ENCODE results near the gene MAPK8IP2. TPM values are rescaled to one million over a fixed set of nuclear protein-coding genes. Genes with fewer than 3 reads are reported as not detected.

The MAPK8IP2 gene
- total RNA-seq, 6 experiments from 2014 or later: 0.15 to 1.7 (median 0.45) TPM

DNA sequence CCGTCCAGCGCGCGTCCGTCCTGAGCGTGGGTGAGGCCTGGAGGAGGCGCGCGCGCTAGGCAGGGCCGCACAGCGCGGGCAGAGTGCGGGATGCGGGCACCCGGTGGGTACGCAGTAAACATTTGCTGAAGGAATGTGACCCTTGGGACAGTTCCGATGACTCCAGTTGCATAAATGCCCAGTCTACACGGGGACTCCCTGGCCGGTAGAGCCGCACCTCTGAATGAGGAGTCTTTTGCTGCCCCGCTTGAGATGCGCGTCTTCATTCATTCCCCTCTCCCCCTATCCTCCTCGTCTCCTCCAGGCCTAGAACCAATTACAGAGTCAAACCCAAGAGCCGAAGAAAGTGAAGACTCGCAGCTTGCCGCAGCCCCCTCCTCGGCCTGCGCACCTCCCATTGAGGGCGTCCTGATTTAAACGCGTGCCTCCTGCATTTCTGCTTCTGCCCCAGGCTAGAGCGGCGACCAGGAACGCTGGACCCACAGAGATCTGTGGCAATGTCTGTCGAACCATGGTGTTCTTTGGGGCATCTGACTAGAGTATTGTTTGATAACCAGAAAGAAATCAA, 17.2 kb upstream of the MAPK8IP2 start:
- peak overlapping the region; percentile 69 to 96 (median 91) for H3K4me3 ChIP-seq
- peaks cover 0 to 4% (median 0%) of the 10 kb centered on the region in 4 donors for H3K36me3 ChIP-seq
- no peak for TF ChIP-seq POLR2A (IDR thresholded peaks at IDR 0.05)
- TF ChIP-seq, protein P1, sequence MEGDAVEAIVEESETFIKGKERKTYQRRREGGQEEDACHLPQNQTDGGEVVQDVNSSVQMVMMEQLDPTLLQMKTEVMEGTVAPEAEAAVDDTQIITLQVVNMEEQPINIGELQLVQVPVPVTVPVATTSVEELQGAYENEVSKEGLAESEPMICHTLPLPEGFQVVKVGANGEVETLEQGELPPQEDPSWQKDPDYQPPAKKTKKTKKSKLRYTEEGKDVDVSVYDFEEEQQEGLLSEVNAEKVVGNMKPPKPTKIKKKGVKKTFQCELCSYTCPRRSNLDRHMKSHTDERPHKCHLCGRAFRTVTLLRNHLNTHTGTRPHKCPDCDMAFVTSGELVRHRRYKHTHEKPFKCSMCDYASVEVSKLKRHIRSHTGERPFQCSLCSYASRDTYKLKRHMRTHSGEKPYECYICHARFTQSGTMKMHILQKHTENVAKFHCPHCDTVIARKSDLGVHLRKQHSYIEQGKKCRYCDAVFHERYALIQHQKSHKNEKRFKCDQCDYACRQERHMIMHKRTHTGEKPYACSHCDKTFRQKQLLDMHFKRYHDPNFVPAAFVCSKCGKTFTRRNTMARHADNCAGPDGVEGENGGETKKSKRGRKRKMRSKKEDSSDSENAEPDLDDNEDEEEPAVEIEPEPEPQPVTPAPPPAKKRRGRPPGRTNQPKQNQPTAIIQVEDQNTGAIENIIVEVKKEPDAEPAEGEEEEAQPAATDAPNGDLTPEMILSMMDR (IDR thresholded peaks at IDR 0.05): no peak
- intact Hi-C loops (cut with DNase I): no loop called here
- H3K27ac ChIP-seq: peak overlapping the region; percentile 36 to 99 (median 42)
- peak in 1 of 3 donors; percentile 16 for DNase-seq
- no peaks in the 10 kb centered on the region for H3K9me3 ChIP-seq
- H3K4me1 ChIP-seq: peaks cover 0 to 11% (median 0%) of the 10 kb centered on the region in 4 donors
- no peaks in the 10 kb centered on the region for H3K27me3 ChIP-seq
- ATAC-seq: peak; percentile 2 to 29 (median 19)
- WGBS (ENCODE audit: insufficient coverage, low coverage, low lambda C conversion rate, missing lambda C conversion rate): 24% methylated on average over 19 of the region's 37 CpGs

DNA sequence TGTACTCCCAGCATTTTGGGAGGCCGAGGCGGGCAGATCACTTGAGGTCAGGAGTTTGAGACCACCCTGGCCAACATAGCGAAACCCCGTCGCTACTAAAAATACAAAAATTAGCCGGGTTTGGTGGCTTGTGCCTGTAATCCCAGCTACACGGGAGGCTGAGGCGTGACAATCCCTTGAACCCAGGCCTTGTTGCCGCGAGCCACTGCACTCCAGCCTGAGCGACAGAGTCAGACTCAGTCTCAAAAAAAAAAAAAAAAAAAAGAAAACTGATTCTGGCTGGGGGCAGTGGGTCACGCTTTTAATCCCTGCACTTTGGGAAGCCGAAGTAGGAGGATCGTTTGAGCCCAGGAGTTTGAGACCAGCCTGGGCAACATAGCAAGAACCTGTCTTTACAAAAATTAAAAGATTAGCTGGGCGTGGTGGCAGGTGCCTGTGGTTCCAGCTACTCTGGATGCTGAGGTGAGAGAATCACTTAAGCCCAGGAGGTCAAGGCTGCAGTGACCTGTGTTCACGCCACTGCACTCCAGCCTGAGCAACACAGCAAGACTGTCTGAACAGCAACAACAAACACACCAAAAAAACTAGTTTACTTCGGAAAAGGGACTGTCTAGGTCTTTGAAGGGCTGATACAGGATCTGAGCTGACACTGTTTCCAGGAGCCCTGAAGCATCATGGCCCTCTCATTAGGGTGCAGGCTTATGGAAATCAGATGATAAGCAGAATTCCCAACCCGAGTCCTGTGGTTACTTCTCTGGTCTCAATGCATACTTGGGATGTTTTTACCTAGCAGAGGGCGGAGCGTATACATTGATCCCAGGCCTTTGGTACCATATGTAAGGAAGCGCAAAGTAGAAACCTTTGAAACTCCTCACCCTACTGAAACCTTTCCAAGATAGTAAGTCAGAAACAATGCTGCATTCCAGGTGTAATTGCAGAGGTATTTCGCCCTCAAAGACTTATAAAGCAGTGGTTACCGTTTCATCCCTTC, 16.2 kb upstream of the MAPK8IP2 start:
- intact Hi-C loops (cut with DNase I): no loop called here
- Histone ChIP-seq H3K9me3 (no peaks in the 10 kb centered on the region), H3K27me3 (no peaks in the 10 kb centered on the region), H3K27ac (no peak overlapping the region), H3K4me3 (no peak overlapping the region), H3K4me1 (peaks cover 0 to 11% (median 0%) of the 10 kb centered on the region in 4 donors), H3K36me3 (peaks cover 0 to 4% (median 0%) of the 10 kb centered on the region in 4 donors)
- DNase-seq: peak in 2 of 3 donors; percentile 7 to 35
- TF ChIP-seq, protein P1 (IDR thresholded peaks at IDR 0.05): no peak
- TF ChIP-seq POLR2A (IDR thresholded peaks at IDR 0.05): no peak
- WGBS (ENCODE audit: insufficient coverage, low coverage, low lambda C conversion rate, missing lambda C conversion rate): 93% methylated on average over 16 of the region's 23 CpGs
- no peak for ATAC-seq

DNA sequence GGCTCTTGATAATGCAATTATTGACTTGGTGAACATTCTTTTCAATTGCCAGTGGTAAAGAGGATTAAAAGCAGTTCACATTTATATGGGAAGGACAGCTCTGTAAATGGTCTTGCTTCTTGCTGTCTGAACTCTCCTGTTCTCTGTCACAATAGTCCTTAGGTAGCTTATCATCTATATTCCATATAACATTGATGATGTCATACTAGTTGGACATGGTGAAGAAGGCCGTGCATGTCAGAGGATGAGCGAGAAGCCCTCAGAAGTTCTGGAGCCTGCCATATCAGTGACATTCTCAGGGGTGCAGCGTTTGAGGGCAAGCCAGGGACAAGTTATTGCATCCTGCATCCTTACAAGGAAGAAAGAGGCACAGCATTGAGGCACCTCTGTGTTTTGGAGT, 15.4 kb upstream of the MAPK8IP2 start:
- intact Hi-C loops (cut with DNase I): no loop called here
- peaks cover 0 to 4% (median 0%) of the 10 kb centered on the region in 4 donors for H3K36me3 ChIP-seq
- H3K9me3 ChIP-seq: no peaks in the 10 kb centered on the region
- no peak overlapping the region for H3K27ac ChIP-seq
- no peaks in the 10 kb centered on the region for H3K27me3 ChIP-seq
- H3K4me1 ChIP-seq: peaks cover 0 to 11% (median 0%) of the 10 kb centered on the region in 4 donors
- DNase-seq: no peak
- H3K4me3 ChIP-seq: no peak overlapping the region
- ATAC-seq: no peak
- WGBS (ENCODE audit: insufficient coverage, low coverage, low lambda C conversion rate, missing lambda C conversion rate): 70% methylated on average over 2 of the region's 3 CpGs
- no peak for TF ChIP-seq POLR2A (IDR thresholded peaks at IDR 0.05)
- TF ChIP-seq, protein P1 (IDR thresholded peaks at IDR 0.05): no peak

DNA sequence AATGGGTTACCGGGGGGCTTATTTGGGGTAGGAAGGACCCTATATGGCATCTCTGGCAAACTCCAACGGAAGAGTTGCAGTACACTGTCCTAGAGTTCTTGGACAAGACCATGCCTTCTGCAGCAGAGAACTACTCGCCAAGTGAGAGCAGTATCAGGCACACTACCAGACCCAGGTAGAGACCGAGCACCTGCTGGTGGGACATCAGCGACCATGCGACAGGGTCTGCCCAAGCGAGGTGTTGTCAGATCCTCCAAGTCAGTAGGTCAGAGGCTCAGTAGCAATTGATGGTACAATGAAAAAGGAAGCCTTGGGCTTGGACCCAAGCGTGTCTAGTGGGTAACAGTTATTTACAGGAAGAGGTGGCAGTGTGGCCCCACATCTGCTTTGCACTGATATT, 14.8 kb upstream of the MAPK8IP2 start:
- 73% methylated on average over 2 of the region's 8 CpGs for WGBS (ENCODE audit: insufficient coverage, low coverage, low lambda C conversion rate, missing lambda C conversion rate)
- H3K4me1 ChIP-seq: peaks cover 0 to 11% (median 0%) of the 10 kb centered on the region in 4 donors
- ATAC-seq: no peak

More for the DNA sequence above, 14.8 kb upstream of the MAPK8IP2 start:
- peaks cover 0 to 4% (median 0%) of the 10 kb centered on the region in 4 donors for H3K36me3 ChIP-seq
- H3K27me3 ChIP-seq: no peaks in the 10 kb centered on the region
- H3K27ac ChIP-seq: no peak overlapping the region
- DNase-seq: peak in 1 of 3 donors; percentile 35
- no peak overlapping the region for H3K4me3 ChIP-seq
- TF ChIP-seq, protein P1 (IDR thresholded peaks at IDR 0.05): no peak
- no peak for TF ChIP-seq POLR2A (IDR thresholded peaks at IDR 0.05)
- intact Hi-C loops (cut with DNase I): no loop called here
- no peaks in the 10 kb centered on the region for H3K9me3 ChIP-seq

Measured in right lobe of liver (tissue), 6 donors.